Smooth muscle cell (in vitro differentiated cells): ENCODE measurements around the gene DDX56. TPM values are rescaled to one million over a fixed set of nuclear protein-coding genes. Genes with fewer than 3 reads are reported as not detected.

Source experiments
- DNase-seq: peaks from one replicate; lab custom pipeline; 2025; ENCODE audit not compliant: unreplicated experiment; lab: John Stamatoyannopoulos, UW
- H2AFZ ChIP-seq: fragments of 200-600 bp; sonication (generic); 2 replicates; pipeline ENCODE4 v1.6.0; 2016; ENCODE audit warnings: antibody characterized with exemption, low read depth, mild to moderate bottlenecking
- H3F3A ChIP-seq: fragments of 200-600 bp; sonication (generic); 2 replicates; pipeline ENCODE4 v1.6.0; 2017; ENCODE audit warnings: antibody characterized with exemption, low read depth
- H3K27ac ChIP-seq: fragments of 200-600 bp; sonication (generic); 2 replicates; pipeline ENCODE4 v1.5.1; 2016; ENCODE audit warnings: low read depth, mild to moderate bottlenecking
- H3K27me3 ChIP-seq: fragments of 200-600 bp; sonication (generic); 2 replicates; pipeline ENCODE4 v1.6.1; 2016; ENCODE audit warnings: low read depth, mild to moderate bottlenecking
- H3K36me3 ChIP-seq: fragments of 200-600 bp; sonication (generic); 2 replicates; pipeline ENCODE4 v1.5.1; 2016; ENCODE audit warnings: low read depth
- H3K4me1 ChIP-seq: fragments of 200-600 bp; sonication (generic); 2 replicates; pipeline ENCODE4 v1.5.1; 2016; ENCODE audit warnings: low read depth
- H3K4me2 ChIP-seq: fragments of 200-600 bp; sonication (generic); 2 replicates; pipeline ENCODE4 v1.6.0; 2016; ENCODE audit warnings: mild to moderate bottlenecking
- H3K4me3 ChIP-seq: fragments of 200-600 bp; sonication (generic); 2 replicates; pipeline ENCODE4 v1.5.1; 2016; ENCODE audit warnings: mild to moderate bottlenecking
- H3K79me2 ChIP-seq: fragments of 200-600 bp; sonication (generic); 2 replicates; pipeline ENCODE4 v1.6.0; 2016; ENCODE audit warnings: low read depth, mild to moderate bottlenecking
- H3K9ac ChIP-seq: fragments of 200-600 bp; sonication (generic); 2 replicates; pipeline ENCODE4 v1.6.0; 2016; ENCODE audit warnings: low read depth
- H3K9me3 ChIP-seq: fragments of 200-600 bp; sonication (generic); replicated peaks from 2 replicates; pipeline ENCODE4 v1.5.1; 2016; ENCODE audit warnings: low read depth
- H4K20me1 ChIP-seq: fragments of 200-600 bp; sonication (generic); 2 replicates; pipeline ENCODE4 v1.6.0; 2016; ENCODE audit warnings: low read depth
- WGBS: methylation state at CpG from one replicate; pipeline ENCODE4 v1.1.7; 2016; ENCODE audit warnings: low lambda C conversion rate; 5-methylcytosine and 5-hydroxymethylcytosine counted together
- polyA plus RNA-seq: library from polyadenylated mRNA; unstranded; fragments of >200 nt; fragmentation: Nextera tagmentation; extraction: Ambion mirVana; gene quantifications from 2 replicates; pipeline ENCODE4 v1.2.1, GENCODE V29; 2016
- total RNA-seq: library from RNA; depleted of rRNA; stranded (reverse); fragments of >200 nt; gene quantifications from 2 replicates; pipeline ENCODE4 v1.2.3, GENCODE V29; 2014
- TF ChIP-seq, protein P1 (sequence below): fragments of 200-600 bp; sonication (generic); IDR thresholded peaks from 2 replicates; pipeline ENCODE4 v1.5.1; 2017; ENCODE audit warnings: borderline replicate concordance, mild to moderate bottlenecking, antibody characterized with exemption; ENCODE audit not compliant: insufficient read depth, poor library complexity, severe bottlenecking

Gene DDX56
- total and polyA plus RNA-seq, 2 experiments from 2014 or later: 43.2 to 64.5 TPM

DNA sequence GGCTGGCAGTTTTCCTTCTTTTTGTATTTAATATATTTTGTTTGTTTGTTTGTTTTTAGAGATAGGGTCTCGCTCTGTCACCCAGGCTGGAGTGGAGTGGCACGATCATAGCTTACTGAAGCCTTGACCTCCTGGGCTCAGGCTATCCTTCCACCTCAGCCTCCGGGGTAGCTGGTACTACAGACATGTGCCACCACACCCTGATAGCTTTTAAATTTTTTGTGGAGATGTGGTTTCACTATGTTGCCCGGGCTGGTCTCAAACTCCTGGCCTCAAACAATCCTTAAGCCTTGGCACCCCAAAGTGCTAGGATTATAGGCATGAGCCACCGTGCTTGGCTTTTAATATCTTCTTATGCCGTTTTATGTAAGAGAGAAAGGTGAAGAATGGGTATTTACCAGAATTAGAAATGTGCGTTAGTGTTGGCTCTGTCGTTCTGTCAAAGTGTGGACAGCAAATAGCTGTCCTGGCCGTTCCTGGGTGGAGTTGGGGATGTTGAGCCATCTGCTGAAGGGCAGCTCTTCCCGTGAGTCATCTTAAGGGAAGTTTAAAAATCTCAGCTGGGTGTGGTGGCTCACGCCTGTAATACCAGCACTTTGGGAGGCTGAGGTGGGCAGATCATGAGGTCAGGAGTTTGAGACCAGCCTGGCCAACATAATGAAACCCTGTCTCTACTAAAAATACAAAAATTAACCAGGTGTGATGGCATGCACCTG lies 47.5 kb upstream of the DDX56 start:
- DNase-seq: no peak

DNA sequence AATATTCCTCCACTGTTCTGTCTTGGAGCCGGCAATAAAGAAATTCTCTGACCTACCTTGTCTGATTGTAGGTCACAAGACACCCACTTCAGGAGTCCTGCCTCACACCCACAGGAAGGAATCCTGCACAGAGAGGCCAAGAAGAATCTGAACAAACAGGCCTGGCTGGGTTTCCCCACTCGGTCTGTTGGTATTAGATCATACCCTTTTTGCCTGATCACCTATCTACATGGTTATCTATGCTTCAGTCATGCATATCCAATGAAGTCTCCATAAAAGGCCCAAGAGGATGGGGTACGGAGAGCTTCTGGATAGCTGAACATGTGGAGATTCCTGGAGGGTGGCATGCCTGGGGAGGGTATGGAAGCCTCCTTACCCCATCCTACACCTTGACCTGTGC lies 45.0 kb upstream of the DDX56 start:
- H2AFZ ChIP-seq: no peak overlapping the region
- no peaks in the 10 kb centered on the region for H3F3A ChIP-seq
- H3K79me2 ChIP-seq: peaks cover 93% of the 10 kb centered on the region
- peak overlapping the region; percentile 37 for H3K4me2 ChIP-seq
- DNase-seq: no peak
- no peaks in the 10 kb centered on the region for H3K4me1 ChIP-seq
- H4K20me1 ChIP-seq: peaks cover 45% of the 10 kb centered on the region
- H3K27me3 ChIP-seq: no peaks in the 10 kb centered on the region
- no peaks in the 10 kb centered on the region for H3K36me3 ChIP-seq
- no peak overlapping the region for H3K4me3 ChIP-seq
- no peaks in the 10 kb centered on the region for H3K9me3 ChIP-seq
- TF ChIP-seq, protein P1, sequence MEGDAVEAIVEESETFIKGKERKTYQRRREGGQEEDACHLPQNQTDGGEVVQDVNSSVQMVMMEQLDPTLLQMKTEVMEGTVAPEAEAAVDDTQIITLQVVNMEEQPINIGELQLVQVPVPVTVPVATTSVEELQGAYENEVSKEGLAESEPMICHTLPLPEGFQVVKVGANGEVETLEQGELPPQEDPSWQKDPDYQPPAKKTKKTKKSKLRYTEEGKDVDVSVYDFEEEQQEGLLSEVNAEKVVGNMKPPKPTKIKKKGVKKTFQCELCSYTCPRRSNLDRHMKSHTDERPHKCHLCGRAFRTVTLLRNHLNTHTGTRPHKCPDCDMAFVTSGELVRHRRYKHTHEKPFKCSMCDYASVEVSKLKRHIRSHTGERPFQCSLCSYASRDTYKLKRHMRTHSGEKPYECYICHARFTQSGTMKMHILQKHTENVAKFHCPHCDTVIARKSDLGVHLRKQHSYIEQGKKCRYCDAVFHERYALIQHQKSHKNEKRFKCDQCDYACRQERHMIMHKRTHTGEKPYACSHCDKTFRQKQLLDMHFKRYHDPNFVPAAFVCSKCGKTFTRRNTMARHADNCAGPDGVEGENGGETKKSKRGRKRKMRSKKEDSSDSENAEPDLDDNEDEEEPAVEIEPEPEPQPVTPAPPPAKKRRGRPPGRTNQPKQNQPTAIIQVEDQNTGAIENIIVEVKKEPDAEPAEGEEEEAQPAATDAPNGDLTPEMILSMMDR: no peak
- peak overlapping the region; percentile 86 for H3K9ac ChIP-seq
- peak overlapping the region; percentile 97 for H3K27ac ChIP-seq
- WGBS: 53% methylated on average over 3 of the region's 3 CpGs

More for the DNA sequence above, 47.5 kb upstream of the DDX56 start:
- Histone ChIP-seq H3K27me3 (no peaks in the 10 kb centered on the region), H3K36me3 (no peaks in the 10 kb centered on the region), H3K9ac (no peak overlapping the region), H3K9me3 (no peaks in the 10 kb centered on the region), H3K27ac (peak overlapping the region; percentile 97), H3F3A (no peaks in the 10 kb centered on the region), H4K20me1 (peaks cover 49% of the 10 kb centered on the region), H3K4me3 (no peak overlapping the region), H3K4me2 (no peak overlapping the region), H3K4me1 (no peaks in the 10 kb centered on the region), H3K79me2 (peaks cover 90% of the 10 kb centered on the region), H2AFZ (no peak overlapping the region)
- 85% methylated on average over 11 of the region's 11 CpGs for WGBS
- TF ChIP-seq, protein P1: no peak

DNA sequence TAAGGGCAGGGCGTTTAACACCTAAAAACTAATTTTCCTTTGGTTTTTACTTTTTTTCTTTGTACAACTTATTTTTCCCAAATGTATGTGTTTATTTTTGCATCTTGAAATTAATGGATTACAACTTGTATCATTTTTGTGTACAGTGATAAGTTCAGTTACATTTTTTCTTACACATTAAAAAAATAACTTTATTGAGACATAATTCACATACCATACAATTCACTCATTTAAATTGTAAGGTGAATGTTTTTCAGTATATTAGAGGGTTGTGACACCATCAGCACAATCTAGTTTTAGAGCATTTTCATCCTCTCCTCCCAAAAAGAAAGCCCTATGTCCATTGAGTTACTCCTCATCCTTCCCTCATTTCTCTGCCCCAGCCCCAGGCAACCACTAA lies 44.3 kb upstream of the DDX56 start:
- Histone ChIP-seq H3K4me3 (no peak overlapping the region), H3K27ac (peak overlapping the region; percentile 97), H3K9me3 (no peaks in the 10 kb centered on the region), H4K20me1 (peaks cover 45% of the 10 kb centered on the region), H2AFZ (no peak overlapping the region), H3K27me3 (no peaks in the 10 kb centered on the region), H3F3A (no peaks in the 10 kb centered on the region), H3K4me1 (no peaks in the 10 kb centered on the region), H3K4me2 (peak overlapping the region; percentile 37), H3K36me3 (no peaks in the 10 kb centered on the region), H3K79me2 (peaks cover 93% of the 10 kb centered on the region), H3K9ac (peak overlapping the region; percentile 86)
- 86% methylated on average over 1 of the region's 1 CpG for WGBS
- DNase-seq: no peak
- TF ChIP-seq, protein P1: no peak
